ENCODE data around the gene DENND4B.

Gene DENND4B

GRCh38 chr1:153978274-153978909, 31.9 kb upstream of the DENND4B start:
- no peak for TF ChIP-seq GATA3 (IDR thresholded peaks at IDR 0.05; ENCODE audit: low read depth, low read length)
- no peak for TF ChIP-seq GATA2 (IDR thresholded peaks at IDR 0.05; ENCODE audit: low read depth, low read length)

- no peak for TF ChIP-seq GATA3 (IDR thresholded peaks at IDR 0.05; ENCODE audit: low read depth, low read length)
- TF ChIP-seq GATA2 (IDR thresholded peaks at IDR 0.05; ENCODE audit: low read depth, low read length): no peak
Observed at GRCh38 chr1:153977250-153978240, 31.0 kb upstream of the DENND4B start, which contains the start of gene JTB. TSS of gene JTB (minus strand) at chr1:153977674. CDS start at chr1:153977252, 422 bp downstream.

- TF ChIP-seq GATA2 (IDR thresholded peaks at IDR 0.05; ENCODE audit: low read depth, low read length) (peak; percentile 76), GATA3 (IDR thresholded peaks at IDR 0.05; ENCODE audit: low read depth, low read length) (no peak)
Observed at GRCh38 chr1:153976819-153977249, 30.3 kb upstream of the DENND4B start.

GRCh38 chr1:153973525-153973924, 27.0 kb upstream of the DENND4B start:
- TF ChIP-seq GATA2 (IDR thresholded peaks at IDR 0.05; ENCODE audit: low read depth, low read length) (no peak), GATA3 (IDR thresholded peaks at IDR 0.05; ENCODE audit: low read depth, low read length) (no peak)

- TF ChIP-seq GATA2 (IDR thresholded peaks at IDR 0.05; ENCODE audit: low read depth, low read length) (no peak), GATA3 (IDR thresholded peaks at IDR 0.05; ENCODE audit: low read depth, low read length) (no peak)
Observed at GRCh38 chr1:153973071-153973470, 26.6 kb upstream of the DENND4B start.

GRCh38 chr1:153970346-153970745, 23.8 kb upstream of the DENND4B start:
- TF ChIP-seq GATA2 (IDR thresholded peaks at IDR 0.05; ENCODE audit: low read depth, low read length): no peak

- TF ChIP-seq GATA2 (IDR thresholded peaks at IDR 0.05; ENCODE audit: low read depth, low read length) (no peak), GATA3 (IDR thresholded peaks at IDR 0.05; ENCODE audit: low read depth, low read length) (no peak)
Observed at GRCh38 chr1:153968972-153969371, 22.5 kb upstream of the DENND4B start.

- TF ChIP-seq GATA3 (IDR thresholded peaks at IDR 0.05; ENCODE audit: low read depth, low read length): no peak
- no peak for TF ChIP-seq GATA2 (IDR thresholded peaks at IDR 0.05; ENCODE audit: low read depth, low read length)
Observed at GRCh38 chr1:153968408-153968807, 21.9 kb upstream of the DENND4B start.

- TF ChIP-seq GATA2 (IDR thresholded peaks at IDR 0.05; ENCODE audit: low read depth, low read length) (no peak), GATA3 (IDR thresholded peaks at IDR 0.05; ENCODE audit: low read depth, low read length) (no peak)
Observed at GRCh38 chr1:153968000-153968363, 21.5 kb upstream of the DENND4B start.

- TF ChIP-seq GATA3 (IDR thresholded peaks at IDR 0.05; ENCODE audit: low read depth, low read length) (no peak), GATA2 (IDR thresholded peaks at IDR 0.05; ENCODE audit: low read depth, low read length) (no peak)
Observed at GRCh38 chr1:153967107-153967999, 20.8 kb upstream of the DENND4B start, which contains the start of gene CREB3L4. TSS of gene CREB3L4 (plus strand) at chr1:153967902. CDS start at chr1:153968526, 624 bp downstream.

- TF ChIP-seq GATA3 (IDR thresholded peaks at IDR 0.05; ENCODE audit: low read depth, low read length) (no peak), GATA2 (IDR thresholded peaks at IDR 0.05; ENCODE audit: low read depth, low read length) (no peak)
Observed at GRCh38 chr1:153963850-153964331, 17.4 kb upstream of the DENND4B start.

- TF ChIP-seq GATA2 (IDR thresholded peaks at IDR 0.05; ENCODE audit: low read depth, low read length): no peak
- TF ChIP-seq GATA3 (IDR thresholded peaks at IDR 0.05; ENCODE audit: low read depth, low read length): no peak
Observed at GRCh38 chr1:153963030-153963849, 16.7 kb upstream of the DENND4B start, which contains the start of gene SLC39A1. TSS of gene SLC39A1 (minus strand) at chr1:153963537. CDS start at chr1:153962715, 822 bp downstream.
